A673 (cell line): ENCODE results near the gene LY86. TPM values are rescaled to one million over a fixed set of nuclear protein-coding genes. Genes with fewer than 3 reads are reported as not detected.

ENCODE experiments used
- Bru-seq: library from RNA; stranded (reverse); fragments of 400-500 nt; gene quantifications from one replicate; lab custom pipeline; 2021; lab: Mats Ljungman, UMichigan
- BruChase-seq, 2 experiments: library from RNA; stranded (reverse); fragments of 400-500 nt; gene quantifications; one replicate each; lab custom pipeline; 2021; lab: Mats Ljungman, UMichigan
- BruUV-seq: library from RNA; stranded (reverse); fragments of 400-500 nt; replicated peaks from 2 replicates; lab custom pipeline; 2021; lab: Mats Ljungman, UMichigan
- CTCF ChIA-PET: fragments of 300-600 bp; sonication (Branson Sonifier 250); formaldehyde crosslinking; loops from one replicate; lab custom pipeline; 2022; ENCODE audit warnings: antibody characterized with exemption; lab: Charles Lee
- POLR2A ChIA-PET: fragments of 300-600 bp; sonication (Branson Sonifier 250); formaldehyde crosslinking; loops from one replicate; lab custom pipeline; 2022; ENCODE audit warnings: antibody characterized with exemption; ENCODE audit not compliant: low non-redundant PET; lab: Charles Lee
- DNase-seq: peaks from one replicate; pipeline ENCODE4 v3.0.0-alpha.2; 2015; ENCODE audit warnings: low spot score
- H3K27ac ChIP-seq: fragments of 200-600 bp; sonication (generic); 2 replicates; pipeline ENCODE4 v1.5.1; 2016; ENCODE audit warnings: mixed run types, low read depth, mild to moderate bottlenecking, mixed read lengths, antibody characterized with exemption, low read length; ENCODE audit not compliant: poor library complexity, severe bottlenecking
- H3K27me3 ChIP-seq: fragments of 200-600 bp; sonication (generic); replicated peaks from 2 replicates; pipeline ENCODE4 v1.6.1; 2017; ENCODE audit warnings: mixed run types, low read depth, mild to moderate bottlenecking, mixed read lengths, antibody characterized with exemption, low read length; ENCODE audit not compliant: insufficient read depth, poor library complexity
- H3K36me3 ChIP-seq: fragments of 200-600 bp; sonication (generic); 2 replicates; pipeline ENCODE4 v1.6.1; 2016; ENCODE audit warnings: mixed run types, mild to moderate bottlenecking, mixed read lengths, antibody characterized with exemption, low read length; ENCODE audit not compliant: insufficient read depth, poor library complexity, severe bottlenecking
- H3K4me1 ChIP-seq: fragments of 200-600 bp; sonication (generic); 2 replicates; pipeline ENCODE4 v1.6.1; 2017; ENCODE audit warnings: mixed run types, mild to moderate bottlenecking, mixed read lengths, antibody characterized with exemption, low read length; ENCODE audit not compliant: insufficient read depth, poor library complexity, severe bottlenecking
- H3K4me3 ChIP-seq: fragments of 200-600 bp; sonication (generic); 2 replicates; pipeline ENCODE4 v1.5.1; 2016; ENCODE audit warnings: low read depth, mixed run types, mild to moderate bottlenecking, mixed read lengths, low read length; ENCODE audit not compliant: poor library complexity, severe bottlenecking
- H3K9me3 ChIP-seq: fragments of 200-600 bp; sonication (generic); 2 replicates; pipeline ENCODE4 v1.6.1; 2016; ENCODE audit warnings: mixed run types, low read depth, mild to moderate bottlenecking, mixed read lengths, antibody characterized with exemption, low read length; ENCODE audit not compliant: poor library complexity, severe bottlenecking
- CTCF ChIP-seq: fragments of 300-800, 200-600 bp; sonication (generic); conservative IDR thresholded peaks from 2 replicates; pipeline ENCODE4 v1.5.1; 2017; ENCODE audit warnings: low read depth, mild to moderate bottlenecking, antibody characterized with exemption, low read length, moderate library complexity, mixed read lengths
- EZH2 ChIP-seq: fragments of 200-600 bp; sonication (generic); IDR thresholded peaks from 2 replicates; pipeline ENCODE4 v1.6.1; 2017; ENCODE audit warnings: borderline replicate concordance, low read depth, mild to moderate bottlenecking, mixed read lengths, antibody characterized with exemption, low read length; ENCODE audit not compliant: poor library complexity, severe bottlenecking
- intact Hi-C: fragments of 100-400 bp; cut with micrococcal nuclease; formaldehyde crosslinking; loops from one replicate; pipeline ENCODE4 v1.10.0; 2022; ENCODE audit not compliant: unreplicated experiment
- long read RNA-seq: library from polyadenylated mRNA; stranded (forward); transcript quantifications from one replicate; pipeline ENCODE4 v2.0.0, GENCODE V29; 2022
- total RNA-seq: library from RNA; stranded (reverse); gene quantifications from 2 replicates; pipeline ENCODE4 v1.2.3, GENCODE V29; 2021

LY86 gene
- total RNA-seq (not detected in 2 replicates), Bru-seq, nascent RNA (not detected), BruChase-seq, experiment 1, labeled RNA remaining after a 2-hour chase (not detected), BruChase-seq, experiment 2, labeled RNA remaining after a 6-hour chase (not detected)
- long read RNA-seq: 0 reads

DNA sequence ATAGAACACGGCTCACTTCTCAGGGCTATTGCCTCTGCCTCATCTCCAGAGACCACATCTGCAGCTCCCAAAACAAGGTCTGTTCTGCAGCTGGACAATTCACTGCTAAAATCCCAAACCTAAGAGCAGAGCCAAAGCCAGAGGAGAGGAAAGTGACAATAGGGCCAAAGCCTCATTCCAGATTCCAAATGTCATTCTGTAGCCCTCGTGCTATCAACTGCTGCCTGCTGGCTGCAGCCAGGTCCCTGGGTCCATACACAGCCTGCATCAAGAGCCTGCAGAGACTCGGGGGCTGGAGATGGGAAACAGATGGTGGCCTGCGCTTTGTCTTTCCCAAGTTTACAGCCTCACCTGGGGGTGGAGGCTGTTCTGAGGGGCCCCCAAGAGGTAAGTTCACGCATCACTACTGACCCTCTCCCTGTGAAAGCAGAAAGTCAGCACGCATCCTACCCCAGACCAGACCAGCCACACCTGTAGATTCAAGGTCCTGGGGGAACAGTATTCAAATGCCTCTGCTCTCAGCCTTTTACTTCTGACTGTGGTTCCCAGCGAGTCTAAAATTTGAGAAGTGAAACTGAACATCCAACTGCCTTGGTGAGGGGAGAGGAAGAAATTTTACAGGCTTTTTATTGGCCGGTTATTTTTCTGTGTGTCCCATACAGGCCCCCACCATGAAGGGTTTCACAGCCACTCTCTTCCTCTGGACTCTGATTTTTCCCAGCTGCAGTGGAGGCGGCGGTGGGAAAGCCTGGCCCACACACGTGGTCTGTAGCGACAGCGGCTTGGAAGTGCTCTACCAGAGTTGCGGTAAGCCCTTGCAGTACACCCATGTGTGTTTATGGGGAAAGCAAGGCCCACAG, at the start of gene LY86:
Gene LY86 (plus strand): TSS at position 657 of the 860 bp plus-strand sequence. CDS start 15 bp downstream, at position 672.
- H3K36me3 ChIP-seq: no peaks in the 10 kb centered on the region
- no peak for TF ChIP-seq CTCF
- no peak for TF ChIP-seq EZH2
- ChIA-PET CTCF (no interaction called here), POLR2A (no interaction called here)
- no peak within 1 kb of the TSS for H3K4me3 ChIP-seq
- H3K4me1 ChIP-seq: no peaks in the 10 kb centered on the region
- H3K9me3 ChIP-seq: no peaks in the 10 kb centered on the region
- H3K27ac ChIP-seq: no peak within 1 kb of the TSS
- no peak for DNase-seq
- H3K27me3 ChIP-seq: no peaks in the 10 kb centered on the region
- intact Hi-C loops: no loop called here
- BruUV-seq: no TSS peak

- no peak overlapping the region for H3K4me3 ChIP-seq
- no peaks in the 10 kb centered on the region for H3K9me3 ChIP-seq
- ChIA-PET CTCF (interaction anchor here (1.5 kb wide), 1 partner anchor 8 kb away, joined by 4 read pairs; no protein-coding TSS in a partner anchor), POLR2A (no interaction called here)
- no peaks in the 10 kb centered on the region for H3K27me3 ChIP-seq
- peak overlapping the region; percentile 14 for H3K27ac ChIP-seq
- DNase-seq: peak; percentile 50
- TF ChIP-seq CTCF: no peak
- TF ChIP-seq EZH2: no peak
- H3K36me3 ChIP-seq: no peaks in the 10 kb centered on the region
- H3K4me1 ChIP-seq: peaks cover 27% of the 10 kb centered on the region
- intact Hi-C loops: no loop called here
- no TSS peak for BruUV-seq
Observed at GRCh38 chr6:6539036-6539435, 49.5 kb upstream of the LY86 start.

- TF ChIP-seq CTCF: no peak
- TF ChIP-seq EZH2: no peak
- CTCF ChIA-PET: no interaction called here
- BruUV-seq: no TSS peak
Observed at GRCh38 chr6:6542357-6542756, 46.2 kb upstream of the LY86 start.

More at GRCh38 chr6:6542357-6542756, 46.2 kb upstream of the LY86 start:
- Histone ChIP-seq H3K27me3 (no peaks in the 10 kb centered on the region), H3K4me1 (peaks cover 34% of the 10 kb centered on the region), H3K4me3 (no peak overlapping the region), H3K27ac (no peak overlapping the region), H3K36me3 (no peaks in the 10 kb centered on the region), H3K9me3 (no peaks in the 10 kb centered on the region)
- intact Hi-C loops: loop anchor here (10.0 kb wide), 1 partner anchor 1398 kb away; no protein-coding TSS in a partner anchor
- DNase-seq: no peak
- POLR2A ChIA-PET: no interaction called here
